ENCODE data around the gene RALGPS2.
A peak's percentile ranks its signal among the peaks of the same experiment; 100 is the strongest.

Gene RALGPS2

GRCh38 chr1:178724728-178725465 lies at the start of gene RALGPS2:
Gene RALGPS2 (plus strand): TSS chr1:178725244. CDS start chr1:178776765, 51,521 bp downstream.
- DNase-seq: peak; percentile 51

GRCh38 chr1:178679237-178679636 lies 45.8 kb upstream of the RALGPS2 start:
- no peak for DNase-seq

GRCh38 chr1:178682429-178682828 lies 42.6 kb upstream of the RALGPS2 start:
- DNase-seq: no peak

GRCh38 chr1:178682886-178683285 lies 42.2 kb upstream of the RALGPS2 start:
- no peak for DNase-seq

- no peak for DNase-seq
Measured at GRCh38 chr1:178683291-178683690, 41.8 kb upstream of the RALGPS2 start.

- no peak for DNase-seq
Measured at GRCh38 chr1:178684111-178684510, 40.9 kb upstream of the RALGPS2 start.

- DNase-seq: no peak
Measured at GRCh38 chr1:178684542-178685000, 40.5 kb upstream of the RALGPS2 start.

- no peak for DNase-seq
Measured at GRCh38 chr1:178686407-178686806, 38.6 kb upstream of the RALGPS2 start.

GRCh38 chr1:178688244-178688643 lies 36.8 kb upstream of the RALGPS2 start:
- no peak for DNase-seq

GRCh38 chr1:178689769-178690168 lies 35.3 kb upstream of the RALGPS2 start:
- DNase-seq: no peak

GRCh38 chr1:178690496-178690895 lies 34.5 kb upstream of the RALGPS2 start:
- no peak for DNase-seq

- DNase-seq: no peak
Measured at GRCh38 chr1:178692564-178693327, 32.3 kb upstream of the RALGPS2 start.

GRCh38 chr1:178693366-178693765 lies 31.7 kb upstream of the RALGPS2 start:
- DNase-seq: no peak

- no peak for DNase-seq
Measured at GRCh38 chr1:178694923-178695525, 30.0 kb upstream of the RALGPS2 start.

GRCh38 chr1:178702146-178702545 lies 22.9 kb upstream of the RALGPS2 start:
- DNase-seq: no peak

- no peak for DNase-seq
Measured at GRCh38 chr1:178704833-178705232, 20.2 kb upstream of the RALGPS2 start.

- no peak for DNase-seq
Measured at GRCh38 chr1:178706432-178706831, 18.6 kb upstream of the RALGPS2 start.

- DNase-seq: no peak
Measured at GRCh38 chr1:178713259-178713658, 11.8 kb upstream of the RALGPS2 start.

GRCh38 chr1:178714453-178714852 lies 10.6 kb upstream of the RALGPS2 start:
- no peak for DNase-seq

- no peak for DNase-seq
Measured at GRCh38 chr1:178716111-178716510, 8.9 kb upstream of the RALGPS2 start.

GRCh38 chr1:178718520-178718919 lies 6.5 kb upstream of the RALGPS2 start:
- DNase-seq: no peak

GRCh38 chr1:178723546-178723945 lies 1.5 kb upstream of the RALGPS2 start:
- DNase-seq: no peak

- no peak for DNase-seq
Measured at GRCh38 chr1:178724376-178724727, 692 bp upstream of the RALGPS2 start.
